Neural cell (in vitro differentiated cells): Measurements from ENCODE around the gene ONECUT2. TPM values are rescaled to one million over a fixed set of nuclear protein-coding genes. Genes with fewer than 3 reads are reported as not detected.

Experiments used
- H2AFZ ChIP-seq: fragments of 200-600, 300-800 bp; sonication (generic), shearing (Covaris generic); 2 replicates; pipeline ENCODE4 v1.6.0; 2014; ENCODE audit warnings: low read depth, mild to moderate bottlenecking, antibody characterized with exemption, low read length, moderate library complexity
- H3F3A ChIP-seq: fragments of 200-600 bp; shearing (Covaris generic); 2 replicates; pipeline ENCODE4 v1.6.1; 2016; ENCODE audit warnings: mild to moderate bottlenecking, moderate library complexity, mixed read lengths, antibody characterized with exemption, low read length; ENCODE audit not compliant: insufficient read depth, poor library complexity, severe bottlenecking
- H3K27ac ChIP-seq: fragments of 200-600, 300-800 bp; sonication (generic), shearing (Covaris generic); 2 replicates; pipeline ENCODE4 v1.5.1; 2014; ENCODE audit warnings: mild to moderate bottlenecking, low read length, moderate library complexity
- H3K27me3 ChIP-seq: fragments of 300-800, 200-600 bp; sonication (generic), shearing (Covaris generic); 2 replicates; pipeline ENCODE4 v1.6.0; 2014; ENCODE audit warnings: mild to moderate bottlenecking, low read depth, low read length, moderate library complexity; ENCODE audit not compliant: insufficient read depth
- H3K36me3 ChIP-seq: fragments of 300-800, 200-600 bp; sonication (generic), shearing (Covaris generic); 2 replicates; pipeline ENCODE4 v1.5.1; 2014; ENCODE audit warnings: mild to moderate bottlenecking, antibody characterized with exemption, low read length, moderate library complexity; ENCODE audit not compliant: insufficient read depth
- H3K4me2 ChIP-seq: fragments of 300-800, 200-600 bp; sonication (generic), shearing (Covaris generic); 2 replicates; pipeline ENCODE4 v1.6.0; 2014; ENCODE audit warnings: mild to moderate bottlenecking, low read length
- H3K4me3 ChIP-seq: fragments of 300-800, 200-600 bp; sonication (generic), shearing (Covaris generic); 2 replicates; pipeline ENCODE4 v1.5.1; 2014; ENCODE audit warnings: mild to moderate bottlenecking, low read length, moderate library complexity
- H3K79me2 ChIP-seq: fragments of 200-600 bp; shearing (Covaris generic); replicated peaks from 2 replicates; pipeline ENCODE4 v1.6.0; 2014; ENCODE audit warnings: mild to moderate bottlenecking, low read length, moderate library complexity; ENCODE audit not compliant: insufficient read depth
- H3K9ac ChIP-seq: fragments of 300-800, 200-600 bp; sonication (generic), shearing (Covaris generic); 2 replicates; pipeline ENCODE4 v1.6.1; 2016; ENCODE audit warnings: mild to moderate bottlenecking, low read length, mixed read lengths
- H3K9me2 ChIP-seq: fragments of 200-600 bp; shearing (Covaris generic); 2 replicates; pipeline ENCODE4 v1.6.1; 2016; ENCODE audit warnings: mild to moderate bottlenecking, low read length, mixed read lengths; ENCODE audit not compliant: insufficient read depth
- H3K9me3 ChIP-seq: fragments of 200-600, 300-800 bp; sonication (generic), shearing (Covaris generic); 2 replicates; pipeline ENCODE4 v1.6.1; 2016; ENCODE audit warnings: mild to moderate bottlenecking, mixed run types, low read length, moderate library complexity, mixed read lengths
- H4K20me1 ChIP-seq: fragments of 200-600 bp; shearing (Covaris generic); 2 replicates; pipeline ENCODE4 v1.6.1; 2016; ENCODE audit warnings: mild to moderate bottlenecking, mixed run types; ENCODE audit not compliant: insufficient read depth
- EP300 ChIP-seq: fragments of 450-650 bp; conservative IDR thresholded peaks from 2 replicates; pipeline ENCODE4 v1.6.1; 2014; ENCODE audit warnings: antibody characterized with exemption, mild to moderate bottlenecking, moderate library complexity; ENCODE audit not compliant: poor library complexity, severe bottlenecking
- EZH2 ChIP-seq: fragments of 200-600, 300-800 bp; shearing (Covaris generic), sonication (generic); IDR thresholded peaks from 2 replicates; pipeline ENCODE4 v1.6.1; 2014; ENCODE audit warnings: antibody characterized with exemption, low read length, borderline replicate concordance, mild to moderate bottlenecking; ENCODE audit not compliant: insufficient read depth, poor library complexity, severe bottlenecking
- MXI1 ChIP-seq: fragments of 450-650 bp; conservative IDR thresholded peaks from 2 replicates; pipeline ENCODE4 v1.6.1; 2014; ENCODE audit warnings: antibody characterized with exemption, mild to moderate bottlenecking; ENCODE audit not compliant: poor library complexity, severe bottlenecking
- POLR2AphosphoS5 ChIP-seq: IDR thresholded peaks from 2 replicates; pipeline ENCODE4 v1.6.1; 2012
- RAD21 ChIP-seq: fragments of 450-650 bp; conservative IDR thresholded peaks from 2 replicates; pipeline ENCODE4 v1.6.1; 2014; ENCODE audit warnings: antibody characterized with exemption, mild to moderate bottlenecking, moderate library complexity
- REST ChIP-seq: IDR thresholded peaks from 2 replicates; pipeline ENCODE4 v1.6.1; 2012; ENCODE audit warnings: borderline replicate concordance
- SMC3 ChIP-seq: fragments of 450-650 bp; conservative IDR thresholded peaks from 2 replicates; pipeline ENCODE4 v1.6.1; 2014; ENCODE audit warnings: antibody characterized with exemption, mild to moderate bottlenecking, moderate library complexity; ENCODE audit not compliant: poor library complexity
- TAF1 ChIP-seq: IDR thresholded peaks from 2 replicates; pipeline ENCODE4 v1.6.1; 2012; ENCODE audit warnings: low read depth
- polyA plus RNA-seq: library from polyadenylated mRNA; depleted of rRNA; stranded (reverse); fragments of >200 nt; gene quantifications from 2 replicates; pipeline ENCODE4 v1.2.3, GENCODE V29; 2014
- TF ChIP-seq, protein P1 (sequence below): fragments of 450-650 bp; IDR thresholded peaks from 2 replicates; pipeline ENCODE4 v1.5.1; 2014; ENCODE audit warnings: antibody characterized with exemption, mild to moderate bottlenecking, moderate library complexity; ENCODE audit not compliant: poor library complexity, severe bottlenecking

The ONECUT2 gene
- polyA plus RNA-seq, 1 donor from 2014 or later, result 4.3 TPM

DNA sequence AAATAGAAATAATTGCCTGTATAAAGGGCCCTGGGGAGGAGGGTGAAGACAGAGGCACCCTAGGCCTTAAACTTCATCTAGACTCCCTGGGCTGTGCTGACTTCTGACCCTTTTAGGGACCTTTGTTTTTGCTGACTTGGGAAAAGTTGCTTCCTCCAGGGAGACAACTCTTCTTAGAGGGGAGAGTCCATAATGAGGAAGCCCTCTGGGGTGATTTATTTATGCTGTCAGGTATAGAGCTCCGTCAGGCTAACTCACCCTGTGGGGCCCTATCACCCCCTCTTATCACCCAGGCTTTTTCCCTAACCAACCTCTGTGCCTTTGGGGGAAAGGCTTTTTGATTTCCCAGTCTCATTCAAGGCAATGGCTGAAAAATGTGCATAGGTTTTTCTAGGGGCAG lies 8.1 kb downstream of the ONECUT2 start:
- H3K9ac ChIP-seq, result no peak overlapping the region
- H3K9me2 ChIP-seq, result no peaks in the 10 kb centered on the region
- peaks cover 10% of the 10 kb centered on the region for H4K20me1 ChIP-seq
- H3F3A ChIP-seq, result peaks cover 4% of the 10 kb centered on the region
- no peaks in the 10 kb centered on the region for H3K9me3 ChIP-seq
- H3K27ac ChIP-seq, result no peak overlapping the region
- H3K4me3 ChIP-seq, result no peak overlapping the region
- H3K79me2 ChIP-seq, result peaks cover 11% of the 10 kb centered on the region
- TF ChIP-seq, protein P1, sequence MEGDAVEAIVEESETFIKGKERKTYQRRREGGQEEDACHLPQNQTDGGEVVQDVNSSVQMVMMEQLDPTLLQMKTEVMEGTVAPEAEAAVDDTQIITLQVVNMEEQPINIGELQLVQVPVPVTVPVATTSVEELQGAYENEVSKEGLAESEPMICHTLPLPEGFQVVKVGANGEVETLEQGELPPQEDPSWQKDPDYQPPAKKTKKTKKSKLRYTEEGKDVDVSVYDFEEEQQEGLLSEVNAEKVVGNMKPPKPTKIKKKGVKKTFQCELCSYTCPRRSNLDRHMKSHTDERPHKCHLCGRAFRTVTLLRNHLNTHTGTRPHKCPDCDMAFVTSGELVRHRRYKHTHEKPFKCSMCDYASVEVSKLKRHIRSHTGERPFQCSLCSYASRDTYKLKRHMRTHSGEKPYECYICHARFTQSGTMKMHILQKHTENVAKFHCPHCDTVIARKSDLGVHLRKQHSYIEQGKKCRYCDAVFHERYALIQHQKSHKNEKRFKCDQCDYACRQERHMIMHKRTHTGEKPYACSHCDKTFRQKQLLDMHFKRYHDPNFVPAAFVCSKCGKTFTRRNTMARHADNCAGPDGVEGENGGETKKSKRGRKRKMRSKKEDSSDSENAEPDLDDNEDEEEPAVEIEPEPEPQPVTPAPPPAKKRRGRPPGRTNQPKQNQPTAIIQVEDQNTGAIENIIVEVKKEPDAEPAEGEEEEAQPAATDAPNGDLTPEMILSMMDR, result no peak
- TF ChIP-seq TAF1 (no peak), POLR2AphosphoS5 (no peak), EZH2 (no peak), EP300 (no peak), SMC3 (no peak), MXI1 (no peak), RAD21 (no peak), REST (no peak)
- H3K4me2 ChIP-seq, result no peak overlapping the region
- H3K27me3 ChIP-seq, result peaks cover 76% of the 10 kb centered on the region
- no peaks in the 10 kb centered on the region for H3K36me3 ChIP-seq
- H2AFZ ChIP-seq, result no peak overlapping the region

GRCh38 chr18:57443702-57444101 lies 8.5 kb downstream of the ONECUT2 start:
- H3K9me2 ChIP-seq, result no peaks in the 10 kb centered on the region
- H3K79me2 ChIP-seq, result peaks cover 11% of the 10 kb centered on the region
- H3F3A ChIP-seq, result peaks cover 4% of the 10 kb centered on the region
- H2AFZ ChIP-seq, result no peak overlapping the region
- no peak overlapping the region for H3K4me3 ChIP-seq
- H3K9me3 ChIP-seq, result no peaks in the 10 kb centered on the region
- no peak overlapping the region for H3K27ac ChIP-seq
- TF ChIP-seq EP300 (no peak), TAF1 (no peak), REST (no peak), POLR2AphosphoS5 (no peak), EZH2 (no peak), SMC3 (no peak), RAD21 (no peak), MXI1 (no peak)
- TF ChIP-seq, protein P1, result no peak
- no peak overlapping the region for H3K4me2 ChIP-seq
- H4K20me1 ChIP-seq, result peaks cover 10% of the 10 kb centered on the region
- no peaks in the 10 kb centered on the region for H3K36me3 ChIP-seq
- H3K9ac ChIP-seq, result no peak overlapping the region
- H3K27me3 ChIP-seq, result peaks cover 75% of the 10 kb centered on the region
